ENCODE data around the gene DEK.
"Not testable (repeated sequence)": the region's sequence is repeated elsewhere in the genome, so short reads cannot be mapped to it uniquely, and the experiment has no call there.

DEK gene

GRCh38 chr6:18192026-18192425 is 72.3 kb downstream of the DEK start:
- DNase-seq = no peak

- DNase-seq = no peak
Measured at GRCh38 chr6:18189196-18189595, 75.1 kb downstream of the DEK start.

GRCh38 chr6:18187701-18188100 is 76.6 kb downstream of the DEK start:
- DNase-seq = no peak

GRCh38 chr6:18186540-18187250 is 77.6 kb downstream of the DEK start:
- DNase-seq = no peak

- DNase-seq = no peak
Measured at GRCh38 chr6:18186033-18186432, 78.3 kb downstream of the DEK start.

- DNase-seq = no peak
Measured at GRCh38 chr6:18185624-18186023, 78.7 kb downstream of the DEK start.

GRCh38 chr6:18183766-18184165 is 80.6 kb downstream of the DEK start:
- no peak for DNase-seq

GRCh38 chr6:18182568-18182967 is 81.8 kb downstream of the DEK start:
- no peak for DNase-seq

- no peak for DNase-seq
Measured at GRCh38 chr6:18179770-18180356, 84.5 kb downstream of the DEK start.

GRCh38 chr6:18178960-18179615 is 85.2 kb downstream of the DEK start:
- DNase-seq = no peak

GRCh38 chr6:18177286-18177965 is 86.9 kb downstream of the DEK start:
- no peak for DNase-seq

- not testable (repeated sequence) for DNase-seq
Measured at GRCh38 chr6:18176198-18176597, 88.1 kb downstream of the DEK start.

Measured in stimulated activated naive CD4-positive, alpha-beta T cell treated with Interleukin-2 at 50 U/mL for 16 hours (primary cell).